GM18858 (cell line): ENCODE data around the gene EEIG2.
"Not testable (repeated sequence)": the region's sequence is repeated elsewhere in the genome, so short reads cannot be mapped to it uniquely, and the experiment has no call there.

Source experiments
- ATAC-seq: cut with Tn5 transposase; IDR thresholded peaks from one replicate; pipeline ENCODE4 v1.9.1; 2021; ENCODE audit not compliant: unreplicated experiment

The EEIG2 gene

GRCh38 chr1:108541861-108542260 lies 18.0 kb upstream of the EEIG2 start:
- ATAC-seq: no peak

DNA sequence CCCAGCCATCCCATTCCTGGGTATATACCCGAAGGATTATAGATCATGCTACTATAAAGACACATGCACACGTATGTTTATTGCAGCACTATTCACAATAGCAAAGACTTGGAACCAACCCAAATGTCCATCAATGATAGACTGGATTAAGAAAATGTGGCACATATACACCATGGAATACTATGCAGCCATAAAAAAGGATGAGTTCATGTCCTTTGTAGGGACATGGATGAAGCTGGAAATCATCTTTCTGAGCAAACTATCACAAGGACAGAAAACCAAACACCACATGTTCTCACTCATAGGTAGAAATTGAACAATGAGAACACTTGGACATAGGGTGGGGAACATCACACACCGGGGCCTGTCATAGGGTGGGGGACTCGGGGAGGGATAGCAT lies 12.4 kb upstream of the EEIG2 start:
- ATAC-seq: not testable (repeated sequence)

GRCh38 chr1:108551137-108551862 lies 8.6 kb upstream of the EEIG2 start:
- ATAC-seq: peak; percentile 96

GRCh38 chr1:108553905-108554304 lies 6.0 kb upstream of the EEIG2 start:
- ATAC-seq: no peak

DNA sequence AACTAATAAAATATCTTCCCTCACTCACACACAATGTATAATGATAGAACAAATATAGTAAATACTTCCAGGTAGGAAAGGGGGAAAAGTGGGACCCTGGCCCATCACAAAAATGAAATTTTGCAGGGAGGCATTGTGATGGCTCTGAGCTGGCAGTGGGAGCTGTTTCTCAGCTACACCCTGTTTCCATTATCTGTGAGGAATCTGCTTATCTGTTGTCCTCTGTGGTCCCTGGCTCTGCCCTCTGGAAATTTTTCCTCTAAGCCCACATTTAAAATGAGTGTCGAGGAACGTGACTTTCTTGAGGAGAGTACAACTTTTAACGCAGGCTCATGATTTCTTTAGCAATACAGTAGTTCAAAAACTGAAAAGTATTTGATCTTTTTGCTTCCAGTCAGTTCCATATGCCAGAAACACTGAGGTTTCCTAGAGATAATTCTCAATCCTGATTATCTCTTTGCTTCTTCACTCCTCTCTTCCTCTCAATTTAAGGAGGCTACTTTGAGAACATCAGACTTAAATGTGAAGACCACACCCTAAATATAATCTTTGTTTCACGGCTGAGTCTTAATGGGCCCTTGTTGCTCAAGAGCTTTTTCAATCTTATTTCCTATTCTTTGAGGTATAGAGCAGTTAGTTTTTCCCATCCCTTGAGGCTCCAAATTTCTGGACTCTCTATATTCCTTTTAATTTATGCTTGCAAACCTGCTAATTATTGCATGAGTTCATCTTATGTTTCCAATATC lies 5.0 kb upstream of the EEIG2 start:
- ATAC-seq: no peak

DNA sequence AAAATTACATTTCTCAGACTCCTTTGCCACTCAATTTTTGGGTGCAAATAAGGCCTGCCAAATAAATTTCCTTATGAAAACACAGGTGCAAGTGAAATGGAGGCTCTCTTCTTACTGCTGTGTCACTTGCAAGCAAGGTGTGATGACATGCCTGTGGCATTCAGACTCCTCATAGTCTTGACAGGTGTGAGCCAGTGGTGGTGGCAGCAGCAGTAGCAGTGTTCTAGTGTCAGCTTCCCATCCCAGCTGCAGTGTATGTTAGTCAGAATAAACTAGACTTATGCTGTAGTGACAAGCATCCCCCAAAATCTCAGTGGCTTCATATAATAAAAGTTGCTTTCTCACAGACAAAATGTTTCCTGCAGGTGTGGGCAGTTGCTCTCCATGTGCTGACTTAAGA lies 3.8 kb upstream of the EEIG2 start:
- no peak for ATAC-seq

DNA sequence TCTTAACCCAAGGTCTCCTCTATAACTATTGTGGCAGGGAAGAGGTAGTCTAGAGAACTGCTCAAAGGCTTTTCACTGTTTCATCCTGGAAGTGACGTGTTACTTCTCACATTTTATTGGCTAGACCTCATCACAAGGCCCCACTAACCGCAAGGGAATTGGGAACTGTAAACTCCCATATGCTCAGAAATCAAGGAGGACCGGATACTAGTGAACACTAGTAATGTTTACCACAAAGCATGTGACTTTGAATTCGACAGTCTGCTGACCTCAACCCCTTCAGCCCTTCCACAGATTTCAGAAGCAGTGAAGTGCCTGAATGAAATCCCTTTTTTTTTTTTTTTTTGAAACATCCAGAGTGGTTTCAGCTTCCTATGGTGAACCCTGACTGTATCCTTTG lies 3.4 kb upstream of the EEIG2 start:
- no peak for ATAC-seq

DNA sequence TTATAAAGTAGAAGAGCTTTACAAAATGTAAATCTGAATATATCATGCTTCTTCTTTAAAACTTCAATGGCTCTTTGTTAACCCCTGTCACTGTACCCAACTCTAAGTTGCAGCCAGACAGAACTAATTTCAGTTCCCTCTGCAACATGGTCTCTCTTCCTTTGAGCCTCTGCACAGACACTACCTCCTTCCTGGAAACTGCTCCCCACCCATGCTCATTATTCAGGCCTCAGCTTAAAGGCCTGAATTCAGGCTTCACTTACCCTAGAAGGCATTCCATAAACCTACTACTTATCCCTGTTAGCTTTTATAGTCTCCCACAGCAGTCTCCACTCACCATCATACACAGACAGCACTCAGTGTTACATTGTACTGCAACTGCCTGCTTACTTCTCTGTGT lies 2.6 kb upstream of the EEIG2 start:
- ATAC-seq: peak; percentile 30

DNA sequence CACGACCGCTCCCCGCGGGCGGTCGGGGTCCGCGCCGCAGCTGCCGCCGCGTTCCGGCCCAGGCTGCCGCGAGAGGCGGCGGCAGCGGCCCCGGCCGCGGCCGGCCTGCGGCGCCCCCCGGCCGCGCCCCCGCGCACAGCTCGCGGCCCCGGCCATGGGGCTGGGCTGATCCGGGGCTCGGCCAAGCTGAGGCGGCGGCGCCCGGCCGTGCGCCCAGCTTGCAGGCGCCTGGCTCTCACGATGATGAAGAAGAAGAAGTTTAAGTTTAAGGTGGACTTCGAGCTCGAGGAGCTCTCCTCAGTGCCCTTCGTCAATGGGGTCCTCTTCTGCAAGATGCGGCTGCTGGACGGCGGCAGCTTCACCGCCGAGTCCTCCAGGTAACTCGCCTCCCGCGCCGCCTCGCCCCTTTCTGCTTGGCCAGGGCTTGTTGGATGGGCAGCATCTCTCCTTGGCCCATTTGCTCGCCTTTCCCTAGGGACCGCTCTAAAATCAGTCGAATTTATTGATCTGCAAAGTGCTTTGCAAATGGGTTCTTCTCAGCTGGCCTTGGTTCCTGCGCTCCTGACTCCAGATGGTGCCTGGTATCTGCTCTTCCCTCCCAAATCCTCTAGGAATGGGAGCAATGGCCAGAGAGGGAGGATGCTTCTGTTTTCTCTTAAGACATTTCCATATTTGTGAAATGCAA lies 431 bp downstream of the EEIG2 start:
- peak; percentile 18 for ATAC-seq

- ATAC-seq: peak; percentile 28
Observed at GRCh38 chr1:108560874-108561459, 1.1 kb downstream of the EEIG2 start.

DNA sequence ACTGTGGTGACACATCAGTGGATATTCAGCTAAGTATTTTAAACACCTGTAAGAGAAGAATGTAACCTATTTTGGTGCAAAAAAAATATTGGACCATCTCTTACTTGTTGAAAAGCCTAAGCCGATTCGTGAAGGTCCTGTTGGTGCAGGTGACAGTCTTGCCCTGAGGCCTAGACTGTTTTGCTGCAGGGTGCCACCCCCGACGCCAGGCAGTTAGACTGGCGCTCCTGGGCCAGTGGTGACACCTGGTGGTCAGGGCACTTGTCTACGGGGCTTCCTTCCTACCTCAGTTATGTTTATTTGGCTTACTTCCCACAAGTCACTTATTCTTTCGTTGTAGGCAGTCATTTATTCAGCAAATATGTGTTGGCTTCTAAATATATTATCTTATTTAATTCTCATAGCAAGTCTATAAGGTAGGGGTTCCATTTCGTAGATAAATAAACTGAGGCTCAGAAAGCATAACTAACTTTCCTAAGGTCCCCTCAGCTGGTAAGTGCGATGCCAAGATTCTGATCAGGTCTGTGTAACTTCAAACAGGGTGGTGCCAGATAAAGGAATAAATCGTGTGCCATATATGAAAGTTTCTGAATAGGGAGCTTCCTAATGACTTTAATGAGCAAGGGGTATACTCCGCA lies 1.9 kb downstream of the EEIG2 start:
- ATAC-seq: peak; percentile 28

DNA sequence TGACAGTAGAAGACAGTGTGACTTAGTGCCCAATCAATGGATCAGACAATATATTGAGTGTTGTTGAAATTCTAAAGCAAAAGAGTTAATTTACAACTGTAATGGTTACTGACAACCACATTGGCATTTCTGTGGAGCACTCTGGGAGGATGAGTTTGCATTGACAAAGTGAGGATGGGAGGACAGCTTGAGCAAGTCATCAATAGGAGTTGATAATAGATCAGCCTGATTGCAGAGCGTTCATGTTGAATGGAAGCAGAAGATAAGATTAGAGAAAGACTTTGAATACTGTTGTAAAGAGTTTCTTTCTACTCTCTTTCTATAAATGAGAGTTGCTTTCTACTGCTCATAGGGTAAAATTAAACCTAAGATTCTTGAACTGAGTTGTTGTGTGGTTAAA lies 3.9 kb downstream of the EEIG2 start:
- no peak for ATAC-seq

DNA sequence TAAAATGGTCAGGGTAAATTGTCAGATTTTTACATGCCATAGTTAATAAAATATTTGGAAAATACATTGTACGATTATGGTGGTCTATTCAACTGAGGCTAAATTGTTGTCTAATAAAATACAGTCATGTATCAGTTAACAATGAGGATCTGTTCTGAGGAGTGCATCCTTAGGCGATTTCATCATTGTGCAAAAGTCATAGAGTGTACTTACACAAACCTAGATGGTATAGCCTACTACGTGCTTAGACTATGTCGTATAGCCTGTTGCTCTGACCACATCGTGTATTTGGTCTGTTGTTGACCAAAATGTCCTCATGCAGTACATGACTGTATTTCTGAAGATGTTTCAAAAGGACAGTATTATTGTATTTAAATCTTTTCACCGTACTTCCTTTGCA lies 5.2 kb downstream of the EEIG2 start:
- ATAC-seq: no peak

- ATAC-seq: no peak
Observed at GRCh38 chr1:108565512-108565911, 5.6 kb downstream of the EEIG2 start.

GRCh38 chr1:108568589-108568988 lies 8.7 kb downstream of the EEIG2 start:
- ATAC-seq: no peak

DNA sequence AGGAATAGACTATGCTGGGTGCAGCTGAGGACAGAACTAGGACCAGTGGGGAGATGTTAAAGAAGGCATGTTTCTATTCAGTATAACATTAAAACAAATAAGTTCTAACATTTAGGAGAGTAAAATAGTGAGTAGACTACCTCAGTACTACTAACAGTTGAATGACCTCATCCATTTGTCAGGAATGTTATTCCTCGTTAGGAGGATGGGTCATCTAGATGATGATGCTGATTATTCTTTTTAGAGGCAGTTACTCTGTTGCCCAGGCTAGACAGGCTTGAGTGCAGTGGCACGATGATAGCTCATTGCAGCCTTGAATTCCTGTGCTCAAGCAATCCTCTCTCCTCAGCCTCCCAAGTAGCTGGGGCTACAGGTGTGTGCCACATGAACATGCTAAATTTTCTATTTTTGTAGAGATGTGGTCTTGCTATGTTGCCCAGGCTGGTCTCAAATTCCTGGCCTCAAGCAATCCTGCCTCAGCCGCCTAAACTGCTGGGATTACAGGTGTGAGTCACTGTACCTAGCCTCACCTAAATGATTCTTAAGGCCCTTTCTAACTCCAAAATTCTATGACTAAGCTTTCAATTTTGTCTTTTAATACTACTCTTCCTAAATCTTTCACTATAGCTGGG lies 9.3 kb downstream of the EEIG2 start:
- no peak for ATAC-seq

DNA sequence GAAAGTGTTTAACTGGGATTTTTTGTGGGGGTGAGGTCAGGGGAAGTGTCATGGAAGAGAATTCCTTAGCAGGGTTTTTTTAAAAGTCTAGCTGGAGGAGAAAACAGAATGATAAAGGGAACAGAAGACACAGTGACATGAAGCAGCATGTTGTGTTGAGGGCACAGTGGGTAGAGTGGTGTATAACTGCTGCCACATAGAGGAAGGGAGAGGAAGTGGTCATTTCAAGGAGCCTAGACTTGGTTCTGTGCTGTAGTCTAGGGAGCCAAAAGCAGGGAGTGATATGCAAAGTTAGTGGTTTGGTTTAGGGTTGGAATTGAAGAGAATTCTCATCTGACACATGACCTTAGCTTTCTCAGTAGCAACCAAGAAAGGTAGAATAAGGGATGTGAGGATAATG lies 10.2 kb downstream of the EEIG2 start:
- peak; percentile 98 for ATAC-seq

- ATAC-seq: no peak
Observed at GRCh38 chr1:108570998-108571401, 11.1 kb downstream of the EEIG2 start.

GRCh38 chr1:108572182-108572581 lies 12.3 kb downstream of the EEIG2 start:
- no peak for ATAC-seq

- ATAC-seq: no peak
Observed at GRCh38 chr1:108573183-108573582, 13.3 kb downstream of the EEIG2 start.

DNA sequence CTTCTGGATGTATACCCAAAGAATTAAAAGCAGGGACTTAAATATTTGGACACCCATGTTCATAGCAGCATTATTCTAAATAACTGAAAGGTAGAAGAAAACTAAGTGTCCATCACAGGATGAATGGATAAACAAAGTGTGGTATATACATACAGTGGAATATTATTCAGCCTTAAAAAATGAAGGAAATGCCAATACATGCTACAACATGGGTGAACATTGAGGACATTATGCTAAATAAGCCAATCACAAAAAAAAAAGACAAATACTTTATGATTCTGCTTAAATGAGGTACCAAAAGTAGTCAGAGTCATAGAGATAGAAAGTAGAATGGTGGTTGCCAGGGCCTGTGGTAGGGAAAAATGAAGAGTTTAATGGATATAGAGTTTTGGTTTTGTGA lies 14.1 kb downstream of the EEIG2 start:
- ATAC-seq: no peak
